GM10847 (cell line): ENCODE data around the gene SORCS2.

Source experiments
- POLR2A ChIP-seq: IDR thresholded peaks from 2 replicates; pipeline ENCODE4 v1.6.1; 2011; ENCODE audit not compliant: insufficient read length; ENCODE audit errors: extremely low read depth

Gene SORCS2

GRCh38 chr4:7746351-7747061 is 554.2 kb downstream of the SORCS2 start:
- TF ChIP-seq POLR2A = no peak

DNA sequence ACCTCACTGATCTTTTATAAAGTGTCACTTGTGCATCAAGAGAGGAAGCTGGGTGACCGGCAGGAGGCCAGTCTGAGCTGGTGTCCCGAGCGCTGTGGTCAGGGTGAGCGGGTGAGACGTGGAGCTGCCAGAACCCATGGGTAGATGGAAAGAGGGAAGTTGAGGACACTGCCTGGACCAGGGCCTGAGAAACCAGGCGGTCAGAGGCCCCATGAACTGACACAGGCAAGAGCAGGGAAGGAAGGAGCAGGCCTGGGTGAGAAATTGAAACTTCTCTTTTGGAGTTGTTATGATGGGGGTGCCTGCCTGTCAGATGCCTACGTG is 554.7 kb downstream of the SORCS2 start:
- TF ChIP-seq POLR2A = no peak

- no peak for TF ChIP-seq POLR2A
Observed at GRCh38 chr4:7747566-7747965, 555.2 kb downstream of the SORCS2 start.

DNA sequence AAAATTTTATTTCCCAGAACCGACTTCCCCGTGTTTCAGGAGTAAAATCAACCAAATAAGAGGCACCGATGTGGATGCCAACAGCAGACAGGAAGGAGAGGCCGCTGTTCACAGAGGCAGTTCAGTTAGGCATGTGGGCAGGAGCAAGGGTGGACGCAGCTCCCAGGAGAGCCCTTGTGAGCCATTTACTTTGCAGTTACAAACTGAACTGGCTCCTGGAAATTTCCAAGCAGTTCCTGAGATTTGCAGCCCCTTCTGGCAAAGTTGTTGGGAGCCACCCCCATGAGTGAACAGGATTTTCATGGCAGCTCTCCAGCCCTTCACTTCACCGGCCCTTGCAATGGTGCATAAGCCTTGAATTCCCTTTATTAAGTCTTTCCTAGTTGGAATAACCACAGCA is 558.2 kb downstream of the SORCS2 start:
- no peak for TF ChIP-seq POLR2A

DNA sequence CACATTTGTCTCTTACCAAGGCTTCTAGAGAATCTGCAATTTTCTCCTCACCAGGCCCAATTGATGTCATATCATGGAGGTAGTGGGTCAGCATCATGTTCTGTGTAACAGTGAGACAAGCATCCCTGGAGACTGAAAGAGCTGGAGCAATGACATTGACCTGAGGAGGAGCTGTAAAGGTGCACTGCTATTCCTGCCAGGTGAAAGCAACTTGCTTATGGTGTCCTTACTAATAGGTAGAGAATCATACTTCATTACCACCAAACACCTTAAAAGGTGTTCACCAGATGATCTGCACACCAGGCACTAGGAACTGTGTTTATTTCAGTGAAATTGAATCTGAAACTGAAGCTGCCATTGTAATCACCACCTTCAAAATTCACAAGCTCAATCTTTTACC is 558.6 kb downstream of the SORCS2 start:
- no peak for TF ChIP-seq POLR2A

- TF ChIP-seq POLR2A = no peak
Observed at GRCh38 chr4:7752649-7753048, 560.3 kb downstream of the SORCS2 start.

DNA sequence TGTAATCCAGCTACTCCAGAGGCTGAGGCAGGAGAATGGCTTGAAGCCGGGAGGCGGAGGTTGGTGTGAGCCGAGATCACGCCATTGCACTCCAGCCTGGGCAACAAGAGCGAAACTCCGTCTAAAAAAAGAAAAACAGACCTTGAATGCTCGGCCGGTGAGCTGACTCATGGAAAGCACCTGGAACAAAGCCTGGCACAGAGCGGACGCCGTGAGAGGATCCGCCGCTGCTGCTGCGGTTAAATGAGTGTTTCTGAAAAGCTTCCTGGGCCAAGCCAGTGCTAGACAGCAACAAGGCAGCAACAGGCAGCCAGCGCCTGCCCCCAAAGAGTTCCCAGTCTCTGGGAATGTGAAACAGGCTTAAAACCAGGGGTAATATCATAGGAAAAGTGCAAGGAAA is 560.9 kb downstream of the SORCS2 start:
- no peak for TF ChIP-seq POLR2A

DNA sequence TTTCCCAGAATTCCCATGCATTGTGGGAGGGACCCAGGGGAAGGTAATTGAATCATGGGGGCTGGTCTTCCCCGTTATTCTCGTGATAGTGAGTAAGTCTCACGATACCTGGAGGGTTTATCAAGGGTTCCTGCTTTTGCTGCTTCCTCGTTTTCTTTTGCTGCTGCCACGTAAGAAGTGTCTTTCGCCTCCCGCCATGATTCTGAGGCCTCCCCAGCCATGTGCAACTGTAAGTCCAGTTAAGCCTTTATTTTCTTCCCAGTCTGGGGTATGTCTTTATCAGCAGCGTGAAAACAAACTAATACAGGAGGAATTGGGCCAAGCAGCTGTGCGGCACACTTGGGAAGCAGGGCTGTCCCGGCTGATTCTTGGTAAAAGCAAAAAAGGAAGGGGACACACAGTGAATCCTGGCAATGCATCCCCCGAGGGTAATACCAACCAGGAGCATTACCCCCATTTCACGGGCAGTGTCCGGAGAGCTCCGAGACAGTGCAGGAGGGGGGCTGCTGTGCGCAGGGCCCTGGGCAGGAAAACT is 561.7 kb downstream of the SORCS2 start:
- no peak for TF ChIP-seq POLR2A

DNA sequence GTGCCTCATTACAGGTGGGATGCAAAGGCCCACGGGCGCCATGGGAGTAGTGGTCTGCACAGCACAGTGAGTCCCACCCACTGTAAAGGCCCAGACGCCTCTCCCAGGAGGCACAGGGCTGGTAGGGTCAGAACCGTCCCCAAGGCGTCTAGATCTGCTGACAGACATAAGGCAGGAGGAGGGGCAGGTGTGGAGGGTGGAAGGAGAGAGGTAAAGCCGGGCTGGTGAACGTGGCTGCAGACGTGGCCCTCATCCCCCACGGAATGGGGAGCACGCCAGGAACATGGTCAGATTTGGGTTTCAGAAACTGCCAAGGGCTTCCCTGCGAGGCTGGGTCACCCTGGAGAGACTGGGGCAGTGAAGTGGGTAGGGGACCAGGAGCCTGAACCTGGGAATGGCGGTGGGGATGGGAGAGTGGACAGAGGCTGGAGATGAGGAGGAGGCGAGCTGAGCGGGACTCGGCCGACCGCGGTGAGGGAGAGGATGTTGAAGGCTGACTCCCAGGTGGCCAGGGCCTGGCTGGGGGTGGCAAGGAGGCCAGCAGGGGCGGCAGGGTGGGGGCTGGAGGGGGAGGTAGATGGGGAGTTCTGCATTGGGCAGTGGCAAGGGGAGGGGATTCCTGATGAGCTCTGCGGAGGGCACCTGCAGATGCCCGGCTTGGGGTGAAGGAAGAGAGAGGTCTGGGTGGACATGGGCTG is 562.4 kb downstream of the SORCS2 start:
- no peak for TF ChIP-seq POLR2A

DNA sequence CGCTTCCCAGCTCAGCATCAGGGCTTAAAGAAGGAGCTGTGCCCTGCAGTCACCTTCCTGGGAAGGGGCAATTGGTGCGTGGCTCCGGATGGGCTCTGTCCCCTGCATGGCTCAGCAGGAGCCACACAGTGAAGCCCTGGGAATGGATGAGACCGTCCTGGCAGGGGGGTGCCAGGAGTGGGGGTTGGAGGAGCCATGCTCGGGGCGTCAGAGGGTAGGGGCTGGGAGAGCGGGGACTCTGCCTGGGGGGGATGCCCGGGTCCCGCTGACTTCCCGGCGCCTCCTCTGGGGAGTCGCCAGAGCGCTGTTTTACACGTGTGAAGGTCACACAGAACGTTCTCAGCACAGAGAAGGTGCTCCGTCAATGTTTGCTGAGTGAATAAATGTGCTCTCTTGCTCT is 563.2 kb downstream of the SORCS2 start:
- no peak for TF ChIP-seq POLR2A

GRCh38 chr4:7756071-7756470 is 563.7 kb downstream of the SORCS2 start:
- no peak for TF ChIP-seq POLR2A

DNA sequence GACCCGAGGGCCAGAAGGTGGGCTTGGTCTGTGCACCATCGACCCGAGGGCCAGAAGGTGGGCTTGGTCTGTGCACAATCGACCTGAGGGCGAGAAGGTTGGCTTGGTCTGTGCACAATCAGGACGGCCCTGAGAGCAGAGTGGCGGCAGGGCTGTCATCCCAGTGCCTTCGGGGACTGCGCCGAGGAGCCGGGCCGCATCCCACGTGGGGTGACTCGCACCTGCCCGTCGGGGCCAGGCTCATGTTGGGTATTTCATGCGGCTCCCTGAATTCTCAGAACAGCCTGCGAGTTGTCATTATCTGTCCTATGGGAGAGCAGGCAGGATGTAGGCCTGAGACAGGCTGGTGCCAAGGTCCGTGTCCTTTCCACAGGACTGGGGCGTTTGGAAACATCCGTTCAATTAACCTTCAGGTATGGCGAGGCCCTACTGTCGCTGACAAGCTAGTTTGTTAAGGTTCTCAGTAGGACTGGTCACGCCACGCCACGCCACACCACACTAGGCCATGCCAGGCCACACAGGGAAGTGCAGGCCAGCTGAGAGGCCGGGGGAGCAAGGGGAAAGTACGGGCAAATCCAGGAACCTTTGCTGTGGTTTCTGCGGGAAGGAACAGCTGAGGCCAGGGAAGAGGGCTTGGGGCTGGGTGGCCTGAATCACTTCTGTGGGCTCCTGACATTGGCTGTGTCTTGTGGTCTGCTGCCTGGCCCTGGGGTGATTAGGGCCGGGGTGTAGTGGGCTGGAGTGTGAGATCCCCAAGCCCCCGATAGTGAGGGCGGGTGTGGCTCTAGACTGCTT is 564.4 kb downstream of the SORCS2 start:
- no peak for TF ChIP-seq POLR2A

DNA sequence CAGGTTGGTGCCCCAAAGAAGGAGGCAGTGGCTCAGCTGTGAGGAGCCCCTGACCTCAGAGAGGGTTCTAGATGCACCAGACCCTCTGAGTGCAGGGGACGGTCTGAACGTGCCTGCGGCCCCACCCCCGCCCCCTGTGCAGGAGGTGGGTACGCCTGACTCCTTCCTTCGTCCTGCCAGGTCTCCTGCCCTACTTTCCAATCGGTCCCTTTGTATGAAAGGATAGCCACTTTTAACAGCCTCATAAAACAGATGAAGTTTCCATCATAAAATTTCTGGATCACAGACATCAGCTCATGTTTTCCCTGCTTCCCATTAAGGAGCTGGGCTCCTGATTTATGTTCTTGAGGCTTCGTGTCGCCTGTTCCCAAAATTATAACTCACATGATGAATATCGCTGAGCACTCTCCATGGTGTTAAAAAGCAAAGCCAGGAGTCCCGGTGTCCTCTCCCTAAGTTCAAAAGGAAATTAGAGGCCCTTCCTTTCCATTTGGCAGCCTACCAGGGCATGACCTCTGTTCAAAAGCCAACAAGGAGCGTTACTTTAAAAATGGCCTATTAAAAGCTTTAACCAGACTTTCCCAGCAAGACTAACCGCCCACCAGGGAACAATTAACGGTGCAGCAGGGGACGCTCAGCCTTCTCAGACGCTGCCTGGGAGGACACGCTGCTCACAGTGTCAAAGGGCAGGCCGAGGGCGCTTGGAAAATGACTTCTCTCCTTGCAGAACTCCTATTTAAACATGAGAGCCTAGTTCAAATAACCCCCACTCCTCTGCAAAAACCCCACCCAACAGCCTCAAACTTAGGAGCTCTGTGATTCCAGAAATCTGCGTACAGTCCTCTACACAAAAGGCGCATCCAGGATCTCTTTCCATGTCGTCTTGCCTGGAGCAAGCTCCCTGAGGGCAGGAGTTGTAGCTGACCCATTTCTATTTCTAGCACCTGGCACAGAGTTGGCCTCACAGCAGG is 565.4 kb downstream of the SORCS2 start:
- TF ChIP-seq POLR2A = no peak

GRCh38 chr4:7758476-7758875 is 566.1 kb downstream of the SORCS2 start:
- TF ChIP-seq POLR2A = no peak

DNA sequence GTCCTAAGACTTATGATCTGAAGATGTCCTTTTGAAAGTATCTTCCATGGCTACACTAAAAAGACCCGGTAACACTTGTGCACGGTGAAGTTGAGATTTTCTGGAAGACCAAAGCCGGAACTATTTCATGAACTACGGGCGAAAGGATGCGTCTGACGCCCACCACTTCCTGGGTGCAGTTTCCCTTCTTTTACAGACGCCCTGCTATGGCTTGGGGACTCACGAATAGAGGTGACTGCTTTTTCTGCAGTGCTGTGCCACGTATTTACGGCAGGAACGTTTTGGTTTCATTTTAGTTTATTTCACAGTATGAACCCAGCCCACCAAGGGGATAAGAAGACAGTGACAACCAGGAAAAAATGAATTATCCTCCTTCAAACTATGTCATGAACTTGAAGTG is 566.9 kb downstream of the SORCS2 start:
- TF ChIP-seq POLR2A = no peak
